ENCODE data around the gene APOC4. TPM values are rescaled to one million over a fixed set of nuclear protein-coding genes. Genes with fewer than 3 reads are reported as not detected.

APOC4 gene
- total RNA-seq: not detected

DNA sequence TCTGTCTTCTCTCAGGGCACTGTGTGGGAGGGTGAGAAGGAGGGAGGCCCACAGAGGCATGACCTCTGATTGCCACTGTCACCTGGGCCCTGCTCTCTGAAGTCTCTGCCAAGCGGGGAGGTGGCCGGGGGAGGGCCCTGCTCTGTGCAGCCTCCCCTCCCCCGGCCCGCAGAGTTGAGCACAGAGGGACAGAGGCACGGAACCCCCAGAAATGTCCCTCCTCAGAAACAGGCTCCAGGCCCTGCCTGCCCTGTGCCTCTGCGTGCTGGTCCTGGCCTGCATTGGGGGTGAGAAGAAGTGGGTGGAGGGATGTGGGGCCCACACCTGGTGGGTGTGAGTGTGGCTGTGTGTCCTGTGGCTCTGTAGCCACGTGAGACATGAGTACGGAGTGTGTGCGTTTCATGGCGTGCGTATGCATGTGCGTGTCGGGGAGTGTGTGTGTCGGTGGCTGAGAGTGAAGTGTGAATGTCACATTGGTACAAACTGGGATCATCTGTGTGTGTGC is at the start of gene APOC4:
Gene APOC4, plus strand, starts transcription at position 171 of the 505 bp plus-strand sequence. Its CDS starts 41 bp downstream, at position 212.
- no peak for TF ChIP-seq POLR2AphosphoS5 (IDR thresholded peaks at IDR 0.05)
- TF ChIP-seq CTCF (IDR thresholded peaks at IDR 0.05): no peak
- TF ChIP-seq POLR2A (IDR thresholded peaks at IDR 0.05): no peak
- DNase-seq (ENCODE audit: low spot score): no peak
- no peaks in the 10 kb centered on the region for H3K36me3 ChIP-seq

GRCh38 chr19:44892932-44893331 is 49.1 kb upstream of the APOC4 start:
- TF ChIP-seq CTCF (IDR thresholded peaks at IDR 0.05): no peak
- TF ChIP-seq POLR2AphosphoS5 (IDR thresholded peaks at IDR 0.05): no peak
- 82% methylated on average over 7 of the region's 7 CpGs for WGBS
- peaks cover 12 to 14% of the 10 kb centered on the region in 2 donors for H3K36me3 ChIP-seq
- H3K9me3 ChIP-seq: no peaks in the 10 kb centered on the region
- peaks cover 16% of the 10 kb centered on the region for H3K4me1 ChIP-seq (replicated peaks)
- H3K27ac ChIP-seq: no peak overlapping the region
- DNase-seq (ENCODE audit: low spot score): no peak
- H3K4me3 ChIP-seq: no peak overlapping the region
- no peaks in the 10 kb centered on the region for H3K27me3 ChIP-seq (replicated peaks; ENCODE audit: insufficient read depth)
- intact Hi-C loops (cut with DNase I): no loop called here

More for the DNA sequence above, at the start of gene APOC4:
- Histone ChIP-seq H3K27ac (no peak within 1 kb of the TSS), H3K9me3 (no peaks in the 10 kb centered on the region), H3K4me3 (no peak within 1 kb of the TSS), H3K4me1 (replicated peaks) (no peaks in the 10 kb centered on the region), H3K27me3 (replicated peaks; ENCODE audit: insufficient read depth) (no peaks in the 10 kb centered on the region)
- intact Hi-C loops (cut with DNase I): no loop called here
- 83% methylated on average over 12 of the region's 14 CpGs for WGBS

GRCh38 chr19:44893332-44894051 is 48.5 kb upstream of the APOC4 start:
- no peak for DNase-seq (ENCODE audit: low spot score)
- Histone ChIP-seq H3K27ac (no peak overlapping the region), H3K27me3 (replicated peaks; ENCODE audit: insufficient read depth) (no peaks in the 10 kb centered on the region), H3K36me3 (peaks cover 12 to 14% of the 10 kb centered on the region in 2 donors), H3K4me3 (no peak overlapping the region), H3K9me3 (no peaks in the 10 kb centered on the region), H3K4me1 (replicated peaks) (peaks cover 16% of the 10 kb centered on the region)
- TF ChIP-seq POLR2AphosphoS5 (IDR thresholded peaks at IDR 0.05) (no peak), CTCF (IDR thresholded peaks at IDR 0.05) (no peak), POLR2A (IDR thresholded peaks at IDR 0.05) (no peak)
- intact Hi-C loops (cut with DNase I): no loop called here
- 90% methylated on average over 17 of the region's 18 CpGs for WGBS

DNA sequence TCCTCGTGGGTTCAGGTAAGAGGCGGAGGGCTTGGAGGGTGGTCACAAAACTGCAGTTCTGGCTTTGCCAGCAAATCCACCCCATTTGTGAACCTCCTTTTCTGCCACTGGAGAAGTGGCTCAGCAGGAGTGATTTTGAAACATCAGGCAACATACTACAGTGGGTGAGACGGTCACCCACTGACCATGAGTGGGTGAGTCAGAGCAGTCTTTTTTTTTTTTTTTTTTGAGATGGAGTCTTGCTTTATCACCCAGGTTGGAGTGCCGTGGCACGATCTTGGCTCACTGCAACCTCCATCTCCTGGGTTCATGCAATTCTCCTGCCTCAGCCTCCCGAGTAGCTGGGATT is 48.0 kb upstream of the APOC4 start:
- WGBS: 89% methylated on average over 6 of the region's 6 CpGs
- no peak overlapping the region for H3K4me3 ChIP-seq
- TF ChIP-seq CTCF (IDR thresholded peaks at IDR 0.05) (no peak), POLR2AphosphoS5 (IDR thresholded peaks at IDR 0.05) (no peak), POLR2A (IDR thresholded peaks at IDR 0.05) (no peak)
- no peaks in the 10 kb centered on the region for H3K9me3 ChIP-seq
- no peak for DNase-seq (ENCODE audit: low spot score)
- no peak overlapping the region for H3K27ac ChIP-seq
- H3K36me3 ChIP-seq: peaks cover 12 to 14% of the 10 kb centered on the region in 2 donors
- H3K4me1 ChIP-seq (replicated peaks): peaks cover 16% of the 10 kb centered on the region
- H3K27me3 ChIP-seq (replicated peaks; ENCODE audit: insufficient read depth): no peaks in the 10 kb centered on the region
- intact Hi-C loops (cut with DNase I): no loop called here

DNA sequence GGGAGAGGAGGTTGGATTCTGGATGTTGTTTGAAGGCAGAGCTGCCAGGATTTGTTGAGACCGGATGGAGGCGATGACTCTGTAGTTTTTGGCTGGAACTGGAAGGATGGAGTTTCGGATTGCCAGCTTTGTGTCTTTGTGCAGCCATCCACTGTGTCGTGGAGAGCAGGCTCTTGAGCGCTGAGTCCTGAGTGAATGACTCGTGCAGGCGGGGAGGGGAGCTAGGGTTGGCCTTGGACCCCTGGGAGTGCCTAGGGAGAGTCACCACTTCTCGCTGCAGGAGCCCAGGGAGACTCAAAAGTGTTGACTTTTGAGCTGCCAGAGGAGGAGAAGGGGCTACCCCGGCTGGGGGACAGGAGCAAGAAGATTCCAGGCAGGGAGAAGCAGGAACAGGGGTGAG is 47.1 kb upstream of the APOC4 start:
- 86% methylated on average over 9 of the region's 9 CpGs for WGBS
- intact Hi-C loops (cut with DNase I): no loop called here
- H3K9me3 ChIP-seq: no peaks in the 10 kb centered on the region
- no peak for DNase-seq (ENCODE audit: low spot score)
- H3K4me1 ChIP-seq (replicated peaks): peaks cover 12% of the 10 kb centered on the region
- H3K4me3 ChIP-seq: no peak overlapping the region
- TF ChIP-seq POLR2AphosphoS5 (IDR thresholded peaks at IDR 0.05) (no peak), CTCF (IDR thresholded peaks at IDR 0.05) (no peak), POLR2A (IDR thresholded peaks at IDR 0.05) (no peak)
- H3K27ac ChIP-seq: no peak overlapping the region
- H3K27me3 ChIP-seq (replicated peaks; ENCODE audit: insufficient read depth): no peaks in the 10 kb centered on the region
- H3K36me3 ChIP-seq: peaks cover 12 to 14% of the 10 kb centered on the region in 2 donors

All from prostate gland (tissue), 2 donors.